ENCODE measurements around the gene SLC66A3.

GRCh38 chr2:11222845-11223244 lies 67.6 kb downstream of the SLC66A3 start:
- TF ChIP-seq SPI1 (IDR thresholded peaks at IDR 0.05; ENCODE audit: low read depth, low read length) (no peak), POLR2A (IDR thresholded peaks at IDR 0.05; ENCODE audit: low read depth, low read length) (no peak)
